ENCODE results near the gene RTCA. TPM values are rescaled to one million over a fixed set of nuclear protein-coding genes. Genes with fewer than 3 reads are reported as not detected.
"Not testable (repeated sequence)": the region's sequence is repeated elsewhere in the genome, so short reads cannot be mapped to it uniquely, and the experiment has no call there.

Gene RTCA
- total RNA-seq, 1 experiment from 2014 or later, result 60.4 TPM

DNA sequence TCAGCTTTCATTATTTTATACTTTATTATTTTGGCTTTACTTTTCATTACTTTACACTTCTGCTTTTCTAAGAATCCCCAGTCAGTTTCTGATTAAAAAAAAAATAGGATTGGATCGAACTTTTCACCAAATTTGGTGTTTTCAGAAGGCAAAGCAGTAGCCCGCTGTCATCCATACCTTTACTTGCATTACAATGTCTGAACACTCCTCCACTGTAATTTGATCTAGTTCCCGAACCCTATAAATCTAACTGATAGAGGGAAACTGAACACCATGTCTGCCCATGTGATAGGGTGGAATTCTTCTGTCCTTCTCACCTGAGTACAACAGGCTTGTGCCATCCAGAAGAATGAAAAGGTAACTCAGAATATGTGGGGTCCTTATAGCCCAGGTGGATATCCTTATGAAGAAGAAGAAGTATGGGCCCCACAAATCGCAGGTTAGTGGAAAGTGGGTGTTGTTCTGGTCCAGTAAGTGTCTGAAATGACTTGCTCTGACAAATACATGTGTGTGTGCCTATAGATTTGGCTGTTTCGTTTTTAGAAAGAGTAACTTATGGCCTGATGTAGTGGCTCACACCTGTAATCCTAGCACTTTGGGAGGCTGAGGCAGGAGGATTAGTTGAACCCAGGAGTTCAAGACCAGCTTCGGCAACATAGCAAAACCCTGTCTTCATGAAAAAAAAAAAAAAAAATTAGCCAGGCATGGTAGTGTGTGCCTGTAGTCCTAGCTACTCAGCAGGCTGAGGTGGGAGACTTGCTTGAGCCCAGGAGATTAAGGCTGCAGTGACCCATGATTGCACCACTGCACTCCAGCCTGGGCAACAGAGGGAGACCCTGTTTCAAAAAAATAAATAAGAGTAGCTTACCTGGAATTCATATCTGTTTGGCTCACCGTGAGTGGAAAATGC, 59.7 kb downstream of the RTCA start:
- no peak for DNase-seq (ENCODE audit: unreplicated experiment)
- Mint-ChIP-seq H3K27me3 (ENCODE audit: insufficient read depth, unreplicated experiment) (no peaks in the 10 kb centered on the region), H3K36me3 (ENCODE audit: insufficient read depth, unreplicated experiment) (peaks cover 7% of the 10 kb centered on the region), H3K4me3 (ENCODE audit: unreplicated experiment) (no peak overlapping the region), H3K9me3 (ENCODE audit: unreplicated experiment) (peaks cover 8% of the 10 kb centered on the region), H3K27ac (ENCODE audit: low read depth, unreplicated experiment) (no peak overlapping the region), H3K4me1 (ENCODE audit: insufficient read depth, unreplicated experiment) (peaks cover 13% of the 10 kb centered on the region)
- POLR2A ChIA-PET, result interaction anchor here (0.6 to 0.7 kb wide), 2 partner anchors 12 to 44 kb away, joined by 3 to 4 read pairs; no protein-coding TSS in a partner anchor
- intact Hi-C loops (cut with micrococcal nuclease), result no loop called here
- CTCF ChIA-PET, result interaction anchor here (0.5 to 1.7 kb wide), 2 partner anchors 86 to 129 kb away, joined by 3 to 7 read pairs; no protein-coding TSS in a partner anchor
- BruUV-seq (replicated peaks), result no TSS peak
- TF ChIP-seq, protein P1, sequence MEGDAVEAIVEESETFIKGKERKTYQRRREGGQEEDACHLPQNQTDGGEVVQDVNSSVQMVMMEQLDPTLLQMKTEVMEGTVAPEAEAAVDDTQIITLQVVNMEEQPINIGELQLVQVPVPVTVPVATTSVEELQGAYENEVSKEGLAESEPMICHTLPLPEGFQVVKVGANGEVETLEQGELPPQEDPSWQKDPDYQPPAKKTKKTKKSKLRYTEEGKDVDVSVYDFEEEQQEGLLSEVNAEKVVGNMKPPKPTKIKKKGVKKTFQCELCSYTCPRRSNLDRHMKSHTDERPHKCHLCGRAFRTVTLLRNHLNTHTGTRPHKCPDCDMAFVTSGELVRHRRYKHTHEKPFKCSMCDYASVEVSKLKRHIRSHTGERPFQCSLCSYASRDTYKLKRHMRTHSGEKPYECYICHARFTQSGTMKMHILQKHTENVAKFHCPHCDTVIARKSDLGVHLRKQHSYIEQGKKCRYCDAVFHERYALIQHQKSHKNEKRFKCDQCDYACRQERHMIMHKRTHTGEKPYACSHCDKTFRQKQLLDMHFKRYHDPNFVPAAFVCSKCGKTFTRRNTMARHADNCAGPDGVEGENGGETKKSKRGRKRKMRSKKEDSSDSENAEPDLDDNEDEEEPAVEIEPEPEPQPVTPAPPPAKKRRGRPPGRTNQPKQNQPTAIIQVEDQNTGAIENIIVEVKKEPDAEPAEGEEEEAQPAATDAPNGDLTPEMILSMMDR (IDR thresholded peaks at IDR 0.05; ENCODE audit: unreplicated experiment), result no peak

- CTCF ChIA-PET; H3K4me3 Mint-ChIP-seq (ENCODE audit: unreplicated experiment); DNase-seq (ENCODE audit: unreplicated experiment); H3K36me3 Mint-ChIP-seq (ENCODE audit: insufficient read depth, unreplicated experiment); intact Hi-C loops (cut with micrococcal nuclease); H3K9me3 Mint-ChIP-seq (ENCODE audit: unreplicated experiment); BruUV-seq (replicated peaks); H3K27ac Mint-ChIP-seq (ENCODE audit: low read depth, unreplicated experiment); H3K27me3 Mint-ChIP-seq (ENCODE audit: insufficient read depth, unreplicated experiment): not testable (repeated sequence)
- peaks cover 13% of the 10 kb centered on the region for H3K4me1 Mint-ChIP-seq (ENCODE audit: insufficient read depth, unreplicated experiment)
- POLR2A ChIA-PET, result interaction anchor here (0.7 kb wide), 1 partner anchor 43 kb away, joined by 3 read pairs; no protein-coding TSS in a partner anchor
Observed at GRCh38 chr1:100326325-100326670, 60.3 kb downstream of the RTCA start.

- Mint-ChIP-seq H3K36me3 (ENCODE audit: insufficient read depth, unreplicated experiment) (peaks cover 2% of the 10 kb centered on the region), H3K9me3 (ENCODE audit: unreplicated experiment) (no peaks in the 10 kb centered on the region), H3K27me3 (ENCODE audit: insufficient read depth, unreplicated experiment) (no peaks in the 10 kb centered on the region), H3K4me3 (ENCODE audit: unreplicated experiment) (no peak overlapping the region), H3K27ac (ENCODE audit: low read depth, unreplicated experiment) (no peak overlapping the region), H3K4me1 (ENCODE audit: insufficient read depth, unreplicated experiment) (peaks cover 5% of the 10 kb centered on the region)
- intact Hi-C loops (cut with micrococcal nuclease), result no loop called here
- no TSS peak for BruUV-seq (replicated peaks)
- POLR2A ChIA-PET, result no interaction called here
- TF ChIP-seq, protein P1 (IDR thresholded peaks at IDR 0.05; ENCODE audit: unreplicated experiment), result no peak
- no peak for DNase-seq (ENCODE audit: unreplicated experiment)
- CTCF ChIA-PET, result no interaction called here
Observed at GRCh38 chr1:100328133-100328532, 62.1 kb downstream of the RTCA start.

GRCh38 chr1:100331146-100331545, 65.1 kb downstream of the RTCA start:
- H3K4me1 Mint-ChIP-seq (ENCODE audit: insufficient read depth, unreplicated experiment); H3K9me3 Mint-ChIP-seq (ENCODE audit: unreplicated experiment); H3K27me3 Mint-ChIP-seq (ENCODE audit: insufficient read depth, unreplicated experiment); H3K36me3 Mint-ChIP-seq (ENCODE audit: insufficient read depth, unreplicated experiment); H3K4me3 Mint-ChIP-seq (ENCODE audit: unreplicated experiment); DNase-seq (ENCODE audit: unreplicated experiment); POLR2A ChIA-PET; intact Hi-C loops (cut with micrococcal nuclease); BruUV-seq (replicated peaks); H3K27ac Mint-ChIP-seq (ENCODE audit: low read depth, unreplicated experiment); CTCF ChIA-PET: not testable (repeated sequence)

DNA sequence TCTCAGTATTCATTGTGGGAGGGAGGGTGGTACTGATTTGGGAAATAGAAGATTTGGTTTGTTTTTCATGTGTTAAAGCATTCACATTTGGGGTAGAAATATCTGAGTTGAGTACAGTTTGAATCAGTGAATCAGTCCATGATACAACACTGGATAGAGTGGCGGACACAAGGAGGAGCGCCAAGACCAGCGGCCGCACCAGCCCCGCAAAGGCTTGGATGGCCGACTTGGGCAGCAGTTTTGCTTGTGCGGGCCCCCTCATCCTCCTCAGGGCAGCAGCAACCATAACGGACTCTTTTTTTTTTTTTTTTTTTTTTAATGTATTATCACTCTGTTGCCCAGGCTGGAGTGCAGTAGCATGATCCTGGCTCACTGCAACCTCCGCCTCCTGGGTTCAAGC, 66.3 kb downstream of the RTCA start:
- no peak for DNase-seq (ENCODE audit: unreplicated experiment)
- Mint-ChIP-seq H3K4me3 (ENCODE audit: unreplicated experiment) (no peak overlapping the region), H3K9me3 (ENCODE audit: unreplicated experiment) (no peaks in the 10 kb centered on the region), H3K4me1 (ENCODE audit: insufficient read depth, unreplicated experiment) (no peaks in the 10 kb centered on the region), H3K36me3 (ENCODE audit: insufficient read depth, unreplicated experiment) (no peaks in the 10 kb centered on the region), H3K27me3 (ENCODE audit: insufficient read depth, unreplicated experiment) (no peaks in the 10 kb centered on the region), H3K27ac (ENCODE audit: low read depth, unreplicated experiment) (no peak overlapping the region)
- CTCF ChIA-PET, result no interaction called here
- intact Hi-C loops (cut with micrococcal nuclease), result no loop called here
- TF ChIP-seq, protein P1 (IDR thresholded peaks at IDR 0.05; ENCODE audit: unreplicated experiment), result no peak
- BruUV-seq (replicated peaks), result no TSS peak
- POLR2A ChIA-PET, result no interaction called here

Data from MCF 10A (cell line).